Heart left ventricle (tissue), 16 donors: ENCODE measurements around the gene CHP2. TPM values are rescaled to one million over a fixed set of nuclear protein-coding genes. Genes with fewer than 3 reads are reported as not detected.
"Not testable (repeated sequence)": the region's sequence is repeated elsewhere in the genome, so short reads cannot be mapped to it uniquely, and the experiment has no call there.

Experiments
- ATAC-seq, 4 donors: fragments of 200-7000 bp; cut with Tn5 transposase; one replicate each; pipeline ENCODE4 v1.9.1; 2020 to 2022; ENCODE audit warnings: moderate library complexity in 4 of 4, mild to moderate bottlenecking in 3 of 4, moderate number of reproducible peaks in 1 of 4
- DNase-seq, 5 donors: peaks; one replicate each; pipeline ENCODE4 v3.0.0-alpha.2; 2020
- H3K27ac ChIP-seq, 12 donors: fragments of 200-600 bp; sonication (generic) in 4 of 12; one replicate each; pipeline versions ENCODE4 v1.5.0 to v1.8.0; 2016 to 2022; ENCODE audit warnings: mild to moderate bottlenecking in 2 of 12
- H3K27me3 ChIP-seq, 9 donors: fragments of 200-600 bp; sonication (generic) in 2 of 9; one replicate each; pipeline versions ENCODE4 v1.5.1 to v1.8.0; 2016 to 2022; ENCODE audit warnings: mild to moderate bottlenecking in 3 of 9
- H3K36me3 ChIP-seq, 9 donors: fragments of 200-600 bp; sonication (generic) in 2 of 9; one replicate each; pipeline versions ENCODE4 v1.5.0 to v1.8.0; 2018 to 2022; ENCODE audit warnings: mild to moderate bottlenecking in 2 of 9
- H3K4me1 ChIP-seq, 12 donors: fragments of 200-600 bp; sonication (generic) in 4 of 12; one replicate each; pipeline versions ENCODE4 v1.5.0 to v1.8.0; 2016 to 2022; ENCODE audit warnings: mild to moderate bottlenecking in 3 of 12
- H3K4me3 ChIP-seq, 12 donors: fragments of 200-600 bp; sonication (generic) in 4 of 12; one replicate each; pipeline versions ENCODE4 v1.5.0 to v1.8.0; 2017 to 2022; ENCODE audit warnings: mild to moderate bottlenecking in 9 of 12, moderate library complexity in 4 of 12
- H3K9me3 ChIP-seq, 12 donors: fragments of 200-600 bp; sonication (generic) in 4 of 12; one replicate each; pipeline versions ENCODE4 v1.5.0 to v1.8.0; 2016 to 2022; ENCODE audit warnings: mild to moderate bottlenecking in 1 of 12
- POLR2A ChIP-seq, 2 donors: fragments of 450-650 bp; IDR thresholded peaks; one replicate each; pipeline ENCODE4 v1.6.1; 2017; ENCODE audit warnings: antibody characterized with exemption in 2 of 2, mild to moderate bottlenecking in 2 of 2, moderate library complexity in 2 of 2
- WGBS, 4 donors: extraction: QIAGEN DNeasy Blood & Tissue Kit in 2 of 4; methylation state at CpG; one replicate each; pipeline versions ENCODE4 v1.1.5 to v1.1.7; 2013 to 2018; 5-methylcytosine and 5-hydroxymethylcytosine counted together
- intact Hi-C, 10 donors: fragments of 100-400 bp; cut with DNase I; formaldehyde crosslinking; loops; one replicate each; pipeline versions ENCODE4 v1.11.1 to v1.14.2; 2022
- polyA plus RNA-seq, 2 donors: library from polyadenylated mRNA; stranded (reverse); fragments of 200-250 nt; gene quantifications; one replicate each; pipeline ENCODE4 v1.2.3, GENCODE V29; 2013
- total RNA-seq, 9 donors: library from RNA; depleted of rRNA in 2 of 9; stranded (reverse); fragments of >200 nt in 2 of 9; fragmentation: NEBNext Ultra II Directional in 3 of 9; extraction: Animal tissue kit (Norgen Biotek cat#: 25700) in 3 of 9; gene quantifications; one replicate each; pipeline versions ENCODE4 v1.1.0 to v1.2.4, GENCODE V29; 2016 to 2023
- TF ChIP-seq, protein P1 (sequence below), 12 donors: fragments of 200-600 bp; sonication (generic) in 4 of 12; IDR thresholded peaks; one replicate each; pipeline versions ENCODE4 v1.5.0 to v1.8.0; 2018 to 2022; ENCODE audit warnings: antibody characterized with exemption in 12 of 12, mild to moderate bottlenecking in 5 of 12
- donor health status: ischemic (EF 13 %, LVEDD 7.1; RV severe dilation, severe dysfunction).
- donor health status: healthy with polysubstance abuse.
- donor health status: DM: no; HTN: yes; CAD: no.
- donor health status: DM: no; HTN: no; CAD: no.
- donor health status: ischemic (EF 25% LVEDD 6.9; RV normal size, moderate dysfunction).
- donor health status: ischemic (EF 25% LVEDD 5.7; RV mildly dilated, moderate dysfunction).
- donor health status: healthy.
- donor health status: DM: yes; HTN: yes; CAD: no.
- donor health status: ischemic (EF 35%, LVEDD 5.7; RV mildly dilated, moderate dysfunction).
- donor health status: nonischemic (EF 11% LVEDD 7.7; RV severe dilation, severe dysfunction).
- donor health status: DM: yes; HTN: yes; CAD: no.
- donor health status: PGD.
- donor health status: ischemic (EF 29% LVEDD 5.4; RV normal size, mild dysfunction).
- donor health status: nonischemic (EF 23%, LVEDD 6.1; RV moderate dilation, normal function).

The CHP2 gene
- total and polyA plus RNA-seq, 11 donors, result 0.08 TPM; not detected in 10

DNA sequence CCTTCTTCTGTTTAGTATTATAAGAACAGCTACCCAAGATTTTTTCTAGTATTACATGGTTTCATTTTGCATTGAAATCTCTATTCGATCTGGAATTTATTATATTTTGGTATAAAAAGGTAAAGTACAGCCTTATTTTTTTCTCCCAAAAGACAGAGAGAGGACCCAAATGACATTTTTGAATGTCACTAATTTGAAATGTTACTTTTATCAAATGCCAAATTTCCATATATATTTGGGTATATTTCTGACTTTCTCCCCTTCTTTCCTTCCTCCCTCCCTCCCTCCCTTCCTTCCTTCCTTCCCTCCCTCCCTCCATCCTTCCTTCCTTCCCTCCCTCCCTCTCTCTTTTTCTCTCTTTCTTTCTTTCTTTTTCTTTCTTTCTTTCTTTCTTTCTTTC, 6.2 kb upstream of the CHP2 start:
- Histone ChIP-seq H3K4me3 (no peak overlapping the region), H3K36me3 (no peaks in the 10 kb centered on the region), H3K27ac (no peak overlapping the region), H3K9me3 (peaks cover 0 to 9% (median 0%) of the 10 kb centered on the region in 12 donors), H3K4me1 (no peaks in the 10 kb centered on the region), H3K27me3 (peaks cover 0 to 24% (median 5%) of the 10 kb centered on the region in 9 donors)
- intact Hi-C loops, result no loop called here
- no peak for DNase-seq
- TF ChIP-seq, protein P1, sequence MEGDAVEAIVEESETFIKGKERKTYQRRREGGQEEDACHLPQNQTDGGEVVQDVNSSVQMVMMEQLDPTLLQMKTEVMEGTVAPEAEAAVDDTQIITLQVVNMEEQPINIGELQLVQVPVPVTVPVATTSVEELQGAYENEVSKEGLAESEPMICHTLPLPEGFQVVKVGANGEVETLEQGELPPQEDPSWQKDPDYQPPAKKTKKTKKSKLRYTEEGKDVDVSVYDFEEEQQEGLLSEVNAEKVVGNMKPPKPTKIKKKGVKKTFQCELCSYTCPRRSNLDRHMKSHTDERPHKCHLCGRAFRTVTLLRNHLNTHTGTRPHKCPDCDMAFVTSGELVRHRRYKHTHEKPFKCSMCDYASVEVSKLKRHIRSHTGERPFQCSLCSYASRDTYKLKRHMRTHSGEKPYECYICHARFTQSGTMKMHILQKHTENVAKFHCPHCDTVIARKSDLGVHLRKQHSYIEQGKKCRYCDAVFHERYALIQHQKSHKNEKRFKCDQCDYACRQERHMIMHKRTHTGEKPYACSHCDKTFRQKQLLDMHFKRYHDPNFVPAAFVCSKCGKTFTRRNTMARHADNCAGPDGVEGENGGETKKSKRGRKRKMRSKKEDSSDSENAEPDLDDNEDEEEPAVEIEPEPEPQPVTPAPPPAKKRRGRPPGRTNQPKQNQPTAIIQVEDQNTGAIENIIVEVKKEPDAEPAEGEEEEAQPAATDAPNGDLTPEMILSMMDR (IDR thresholded peaks at IDR 0.05), result no peak
- no peak for TF ChIP-seq POLR2A (IDR thresholded peaks at IDR 0.05)
- 60 to 78% (median 69%) methylated on average over 1 of the region's 1 CpG for WGBS, 4 donors
- ATAC-seq, result no peak

DNA sequence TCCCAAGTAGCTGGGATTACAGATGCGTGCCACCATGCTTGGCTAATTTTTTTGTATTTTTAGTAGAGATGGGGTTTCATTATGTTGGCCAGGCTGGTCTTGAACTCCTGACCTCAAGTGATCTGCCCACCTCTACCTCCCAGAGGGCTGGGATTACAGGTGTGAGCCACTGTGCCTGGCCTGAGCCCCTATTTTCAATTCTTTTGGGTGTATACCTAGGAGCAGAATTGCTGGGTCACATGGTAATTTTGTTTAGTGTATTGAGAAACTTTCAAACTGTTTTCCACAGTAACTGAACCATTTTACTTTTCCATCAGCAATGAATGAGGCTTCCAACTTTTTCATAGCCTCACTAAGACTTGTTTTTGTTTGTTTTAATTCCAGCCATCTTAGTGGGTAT, 3.8 kb upstream of the CHP2 start:
- H3K4me3 ChIP-seq, intact Hi-C loops: not testable (repeated sequence)
- peaks cover 15 to 36% (median 26%) of the 10 kb centered on the region in 9 donors for H3K27me3 ChIP-seq

DNA sequence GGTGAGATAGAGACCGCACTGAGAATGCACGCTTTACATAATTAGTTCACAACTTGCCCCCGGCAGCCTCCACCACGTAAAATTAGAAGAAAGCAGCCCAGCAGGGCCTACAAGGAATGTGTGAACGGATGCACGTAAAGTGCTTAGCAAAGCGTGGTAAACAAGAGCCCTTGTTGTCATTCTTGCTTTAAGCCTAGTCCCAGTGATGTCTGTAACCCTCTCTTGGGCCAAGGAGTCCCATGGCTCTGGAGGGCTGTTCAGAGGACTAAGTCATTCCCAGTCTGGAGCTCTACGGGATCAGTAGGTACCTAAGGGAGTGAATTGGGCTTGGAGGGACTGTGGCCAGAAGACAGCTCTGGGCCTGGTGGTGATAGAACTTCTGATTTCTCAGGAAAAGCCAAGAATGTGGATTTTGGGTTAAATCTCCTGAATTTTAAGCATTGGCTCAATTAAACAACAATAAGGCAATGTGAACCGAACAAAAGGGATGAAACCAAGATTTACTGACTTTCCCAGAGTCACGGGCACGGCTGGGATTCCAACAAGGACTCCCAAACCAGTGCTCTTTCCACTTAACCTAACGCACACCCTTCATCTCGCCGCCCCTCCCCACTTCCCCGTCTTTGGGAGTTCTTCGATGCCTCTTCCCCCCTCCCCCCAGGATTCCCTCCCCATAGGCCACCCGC, 775 bp upstream of the CHP2 start:
- WGBS, 4 donors, result 34 to 46% (median 39%) methylated on average over 15 to 17 of the region's 17 CpGs
- Histone ChIP-seq H3K4me3 (peak overlapping the region in 4 of 12 donors; percentile 16 to 38 (median 26)), H3K9me3 (no peaks in the 10 kb centered on the region), H3K27ac (no peak overlapping the region), H3K4me1 (peaks cover 0 to 10% (median 6%) of the 10 kb centered on the region in 12 donors), H3K27me3 (peaks cover 15 to 61% (median 28%) of the 10 kb centered on the region in 9 donors), H3K36me3 (no peaks in the 10 kb centered on the region)
- no peak for ATAC-seq
- no peak for TF ChIP-seq POLR2A (IDR thresholded peaks at IDR 0.05)
- TF ChIP-seq, protein P1 (IDR thresholded peaks at IDR 0.05), result no peak
- intact Hi-C loops, result no loop called here
- no peak for DNase-seq

More for the DNA sequence above, 3.8 kb upstream of the CHP2 start:
- H3K9me3 ChIP-seq, DNase-seq, H3K27ac ChIP-seq, H3K36me3 ChIP-seq, ATAC-seq, H3K4me1 ChIP-seq: not testable (repeated sequence)
- 67 to 90% (median 86%) methylated on average over 1 of the region's 1 CpG for WGBS, 4 donors

DNA sequence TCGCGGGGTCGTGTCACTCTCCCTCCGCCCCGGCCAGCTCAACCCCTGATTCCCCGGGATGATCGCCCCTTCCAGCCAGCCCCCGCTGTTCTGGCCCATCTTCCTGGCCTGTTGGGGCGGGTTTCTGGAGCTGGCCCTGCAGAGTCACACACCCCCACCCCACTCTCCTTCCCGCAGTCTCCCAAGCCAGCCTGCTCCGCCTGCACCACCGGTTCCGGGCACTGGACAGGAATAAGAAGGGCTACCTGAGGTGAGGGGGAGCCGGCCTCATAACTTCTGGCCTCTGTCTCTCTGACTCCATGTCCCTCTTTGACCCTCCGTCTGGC, 621 bp downstream of the CHP2 start:
- peaks cover 0 to 10% (median 6%) of the 10 kb centered on the region in 12 donors for H3K4me1 ChIP-seq
- no peak overlapping the region for H3K27ac ChIP-seq
- no peak for TF ChIP-seq POLR2A (IDR thresholded peaks at IDR 0.05)
- TF ChIP-seq, protein P1 (IDR thresholded peaks at IDR 0.05), result no peak
- WGBS, 4 donors, result 28 to 57% (median 32%) methylated on average over 8 to 15 of the region's 15 CpGs
- intact Hi-C loops, result no loop called here
- H3K36me3 ChIP-seq, result no peaks in the 10 kb centered on the region
- H3K9me3 ChIP-seq, result no peaks in the 10 kb centered on the region
- peaks cover 15 to 65% (median 28%) of the 10 kb centered on the region in 9 donors for H3K27me3 ChIP-seq
- ATAC-seq (no peak), DNase-seq (no peak)
- H3K4me3 ChIP-seq, result no peak overlapping the region

DNA sequence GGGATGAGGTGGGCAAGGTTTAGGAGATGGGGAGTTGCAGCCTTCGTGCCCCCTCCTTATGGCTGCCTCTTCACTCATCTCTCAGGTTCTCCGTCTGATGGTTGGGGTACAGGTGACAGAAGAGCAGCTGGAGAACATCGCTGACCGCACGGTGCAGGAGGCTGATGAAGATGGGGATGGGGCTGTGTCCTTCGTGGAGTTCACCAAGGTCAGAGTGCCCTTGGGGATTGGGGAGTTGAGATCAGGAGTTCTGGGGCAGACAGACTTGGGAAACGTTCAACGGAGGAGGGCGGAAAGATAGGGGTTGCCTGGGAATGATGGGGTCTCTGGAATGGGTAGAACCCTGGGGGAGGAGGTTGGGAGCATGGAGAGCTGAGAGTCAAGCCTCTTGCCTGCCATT, 2.3 kb downstream of the CHP2 start:
- DNase-seq (no peak), ATAC-seq (no peak)
- TF ChIP-seq, protein P1 (IDR thresholded peaks at IDR 0.05), result no peak
- no peak for TF ChIP-seq POLR2A (IDR thresholded peaks at IDR 0.05)
- H3K4me3 ChIP-seq, result no peak overlapping the region
- WGBS, 4 donors, result 75 to 84% (median 78%) methylated on average over 9 of the region's 9 CpGs
- H3K27me3 ChIP-seq, result peaks cover 15 to 65% (median 28%) of the 10 kb centered on the region in 9 donors
- intact Hi-C loops, result no loop called here
- H3K4me1 ChIP-seq, result peaks cover 0 to 10% (median 6%) of the 10 kb centered on the region in 12 donors
- H3K27ac ChIP-seq, result no peak overlapping the region
- H3K36me3 ChIP-seq, result no peaks in the 10 kb centered on the region
- no peaks in the 10 kb centered on the region for H3K9me3 ChIP-seq
